Activated T-helper 17 cell treated with anti-CD3 and anti-CD28 coated beads, Interleukin-2, amount 50 U/mL, for 72 hours (primary cell): ENCODE measurements around the gene TRIM2. TPM values are rescaled to one million over a fixed set of nuclear protein-coding genes. Genes with fewer than 3 reads are reported as not detected.

Experiments used
- ATAC-seq: fragments of 150-1000 bp; cut with Tn5 transposase; replicated peaks from 2 replicates; pipeline ENCODE4 v1.10.0; 2021; ENCODE audit warnings: mild to moderate bottlenecking, moderate library complexity
- H3K27ac Mint-ChIP-seq: one replicate; pipeline ENCODE4 v1.8.0; 2022; ENCODE audit warnings: mixed read lengths
- H3K27me3 Mint-ChIP-seq: one replicate; pipeline ENCODE4 v1.8.0; 2022; ENCODE audit warnings: mixed read lengths
- H3K36me3 Mint-ChIP-seq: one replicate; pipeline ENCODE4 v1.8.0; 2022; ENCODE audit warnings: low read depth, mild to moderate bottlenecking, mixed read lengths
- H3K4me1 Mint-ChIP-seq: one replicate; pipeline ENCODE4 v1.8.0; 2022; ENCODE audit warnings: mixed read lengths
- H3K4me3 Mint-ChIP-seq: one replicate; pipeline ENCODE4 v1.8.0; 2022; ENCODE audit warnings: mild to moderate bottlenecking, mixed read lengths
- H3K9me3 Mint-ChIP-seq: one replicate; pipeline ENCODE4 v1.8.0; 2022; ENCODE audit warnings: mixed read lengths
- total RNA-seq, 2 donors: library from RNA; stranded (reverse); gene quantifications; one replicate each; pipeline ENCODE4 v1.2.3, GENCODE V29; 2022

TRIM2 gene
- total RNA-seq, 2 donors from 2014 or later = 1.0 to 1.6 TPM

DNA sequence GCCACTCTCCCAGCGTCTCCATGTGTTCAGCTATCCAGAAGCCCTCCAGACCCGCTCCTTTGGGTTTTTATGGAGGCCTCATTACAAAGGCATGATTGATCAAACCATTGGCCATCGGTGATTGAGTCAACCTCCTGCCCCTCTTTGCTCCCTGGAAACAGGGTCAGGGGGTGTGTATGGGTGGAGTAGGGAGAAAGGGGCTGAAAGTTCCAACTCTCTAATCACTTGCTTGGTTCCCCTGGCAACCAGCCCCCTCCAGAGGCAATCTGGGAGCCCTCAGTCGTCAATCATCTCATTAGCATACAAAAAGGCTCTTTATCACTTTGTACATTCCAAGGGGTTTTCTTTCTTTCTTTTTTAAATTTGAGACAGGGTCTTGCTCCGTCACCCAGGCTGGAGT lies 2.3 kb downstream of the TRIM2 start:
- ATAC-seq = no peak
- H3K27ac Mint-ChIP-seq = peak overlapping the region; percentile 74

DNA sequence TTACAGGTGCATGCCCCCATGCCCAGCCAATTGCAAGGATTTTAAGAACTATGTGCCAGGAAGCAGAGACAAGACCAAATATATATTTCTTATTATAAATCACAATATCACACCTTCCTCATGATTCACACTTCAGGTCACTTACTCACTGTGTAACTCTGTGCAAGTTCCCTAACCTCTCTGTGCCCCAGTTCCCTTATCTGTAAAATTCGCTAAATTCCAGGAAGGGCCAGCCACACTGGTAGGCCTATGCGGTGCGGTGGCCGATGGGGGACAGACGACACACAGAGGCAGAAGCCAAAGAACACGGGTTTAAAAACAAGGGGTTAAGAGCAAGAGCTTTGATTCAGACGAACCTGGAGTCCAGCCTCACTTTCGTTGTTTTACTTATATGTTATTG lies 2.8 kb downstream of the TRIM2 start:
- H3K9me3 Mint-ChIP-seq = no peaks in the 10 kb centered on the region
- no peaks in the 10 kb centered on the region for H3K36me3 Mint-ChIP-seq
- peak overlapping the region; percentile 52 for H3K4me3 Mint-ChIP-seq
- H3K27ac Mint-ChIP-seq = peak overlapping the region; percentile 74
- H3K4me1 Mint-ChIP-seq = peaks cover 9% of the 10 kb centered on the region
- ATAC-seq = peak; percentile 81
- no peaks in the 10 kb centered on the region for H3K27me3 Mint-ChIP-seq

More for the DNA sequence above, 2.3 kb downstream of the TRIM2 start:
- no peaks in the 10 kb centered on the region for H3K36me3 Mint-ChIP-seq
- peak overlapping the region; percentile 52 for H3K4me3 Mint-ChIP-seq
- no peaks in the 10 kb centered on the region for H3K27me3 Mint-ChIP-seq
- peaks cover 8% of the 10 kb centered on the region for H3K4me1 Mint-ChIP-seq
- H3K9me3 Mint-ChIP-seq = no peaks in the 10 kb centered on the region

DNA sequence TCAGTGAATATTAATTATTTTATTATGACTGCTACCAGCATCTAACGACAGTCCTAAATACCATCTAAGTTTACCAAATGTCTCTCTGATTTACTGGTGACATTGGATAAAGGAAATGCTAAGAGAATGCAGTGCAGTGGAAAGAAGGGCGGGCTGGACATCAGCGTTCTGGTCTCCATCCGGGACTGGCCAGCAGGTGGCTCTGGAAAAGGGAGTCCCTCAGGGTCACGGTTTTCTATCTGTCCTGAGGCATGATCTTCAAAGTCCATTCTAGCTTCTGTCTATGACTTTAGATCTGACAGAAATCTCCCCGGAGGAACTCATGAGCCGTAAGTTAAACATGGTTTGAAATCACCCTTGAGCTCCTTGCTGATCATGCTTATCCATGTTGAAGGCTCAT lies 3.3 kb downstream of the TRIM2 start:
- no peaks in the 10 kb centered on the region for H3K27me3 Mint-ChIP-seq
- H3K9me3 Mint-ChIP-seq = no peaks in the 10 kb centered on the region
- peaks cover 12% of the 10 kb centered on the region for H3K4me1 Mint-ChIP-seq
- peak overlapping the region; percentile 52 for H3K4me3 Mint-ChIP-seq
- H3K36me3 Mint-ChIP-seq = no peaks in the 10 kb centered on the region
- no peak for ATAC-seq
- H3K27ac Mint-ChIP-seq = no peak overlapping the region

DNA sequence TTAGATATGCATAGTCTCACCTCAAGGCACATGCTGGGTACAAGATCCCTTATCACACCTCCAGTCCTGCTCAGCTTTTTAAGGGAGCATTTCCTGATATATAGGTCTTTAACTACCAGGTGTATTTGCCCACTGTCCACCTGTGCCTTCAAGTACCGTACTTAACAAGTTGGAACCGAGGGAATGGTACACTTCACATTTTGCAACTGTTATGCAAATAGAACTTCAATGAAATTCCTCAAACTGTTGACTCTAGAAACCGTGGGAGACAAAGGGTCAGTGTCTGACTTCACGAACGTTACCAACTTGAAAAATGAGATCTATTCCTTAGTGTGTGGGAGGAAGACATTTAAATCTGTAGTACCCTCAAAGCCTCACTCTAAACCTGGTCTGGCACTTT lies 5.2 kb downstream of the TRIM2 start:
- H3K36me3 Mint-ChIP-seq = no peaks in the 10 kb centered on the region
- H3K27me3 Mint-ChIP-seq = no peaks in the 10 kb centered on the region
- H3K27ac Mint-ChIP-seq = no peak overlapping the region
- H3K4me1 Mint-ChIP-seq = peaks cover 12% of the 10 kb centered on the region
- no peak for ATAC-seq
- no peaks in the 10 kb centered on the region for H3K9me3 Mint-ChIP-seq
- H3K4me3 Mint-ChIP-seq = no peak overlapping the region

DNA sequence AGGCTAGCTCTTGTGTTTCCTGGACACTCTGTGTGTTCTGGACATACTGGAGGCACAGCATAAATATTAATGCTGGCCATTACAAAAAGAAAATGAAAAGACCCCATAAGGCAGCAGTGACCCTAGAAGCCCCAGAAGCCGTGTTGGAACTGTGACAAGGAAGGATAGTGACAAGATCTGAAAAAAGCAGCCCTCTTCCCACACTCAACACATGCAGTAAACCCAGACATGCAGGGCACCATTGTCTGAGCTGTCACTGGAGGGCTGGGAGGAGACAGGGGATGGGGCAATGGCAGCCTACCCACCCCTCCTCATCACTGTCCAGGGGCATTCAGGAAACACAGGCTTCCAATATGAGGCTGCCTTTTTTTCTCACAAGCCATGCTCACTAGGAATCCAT lies 6.5 kb downstream of the TRIM2 start:
- H3K9me3 Mint-ChIP-seq = no peaks in the 10 kb centered on the region
- H3K4me1 Mint-ChIP-seq = peaks cover 12% of the 10 kb centered on the region
- H3K36me3 Mint-ChIP-seq = no peaks in the 10 kb centered on the region
- no peak overlapping the region for H3K27ac Mint-ChIP-seq
- no peak for ATAC-seq
- no peak overlapping the region for H3K4me3 Mint-ChIP-seq
- H3K27me3 Mint-ChIP-seq = no peaks in the 10 kb centered on the region

DNA sequence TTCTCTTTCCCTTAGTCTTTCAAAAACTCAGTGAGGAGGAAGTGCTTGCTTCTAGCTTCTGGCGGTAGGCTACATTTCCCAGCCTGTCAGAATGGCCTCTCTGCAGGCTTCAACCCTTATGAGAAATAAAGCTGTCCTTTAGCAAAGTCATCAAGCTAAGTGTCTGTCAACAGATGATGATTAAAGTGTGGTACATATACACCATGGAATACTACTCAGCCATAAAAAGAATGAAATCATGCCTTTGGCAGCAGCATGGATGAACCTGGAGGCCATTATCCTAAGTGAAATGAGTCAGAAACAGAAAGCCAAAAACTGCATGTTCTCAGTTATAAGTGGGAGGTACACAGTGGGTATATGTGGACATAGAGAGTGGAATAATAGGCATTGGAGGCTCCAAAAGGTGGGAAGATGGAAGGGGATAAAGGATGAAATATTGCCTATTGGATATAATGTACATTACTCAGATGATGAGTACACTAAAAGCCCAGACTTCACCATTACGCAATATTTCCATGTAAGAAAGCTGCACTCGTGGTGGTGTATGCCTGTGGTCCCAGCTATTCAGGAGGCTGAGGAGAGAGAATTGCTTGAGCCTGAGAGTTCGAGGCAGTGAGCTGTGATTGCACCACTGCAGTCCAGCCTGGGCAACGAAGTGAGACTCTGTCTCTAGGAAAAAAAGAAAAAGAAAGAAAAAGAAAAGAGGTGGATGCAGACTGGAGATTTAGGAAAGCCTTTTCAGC lies 7.9 kb downstream of the TRIM2 start:
- ATAC-seq = no peak
- H3K4me3 Mint-ChIP-seq = no peak overlapping the region
- no peaks in the 10 kb centered on the region for H3K9me3 Mint-ChIP-seq
- peaks cover 8% of the 10 kb centered on the region for H3K4me1 Mint-ChIP-seq
- no peak overlapping the region for H3K27ac Mint-ChIP-seq
- no peaks in the 10 kb centered on the region for H3K27me3 Mint-ChIP-seq
- H3K36me3 Mint-ChIP-seq = no peaks in the 10 kb centered on the region

DNA sequence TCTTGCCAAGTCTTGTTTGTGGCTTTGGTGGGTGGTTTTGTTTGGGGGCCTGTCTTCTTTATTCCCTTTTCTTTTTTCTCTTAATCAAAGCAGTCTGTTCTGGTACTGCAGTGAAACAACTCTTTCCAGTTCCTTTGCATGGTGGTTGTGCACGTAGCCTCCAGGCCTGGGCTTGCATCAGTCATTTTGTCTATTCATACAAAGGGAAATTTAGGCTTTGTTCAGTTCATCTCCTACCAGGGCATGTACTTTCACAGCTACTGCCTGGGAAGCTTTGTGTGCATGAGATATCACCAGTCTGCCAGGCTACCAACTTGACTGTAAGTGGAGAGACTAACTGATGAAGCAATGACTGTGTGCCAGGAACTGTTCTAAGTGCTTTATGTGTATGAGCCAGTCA lies 8.5 kb downstream of the TRIM2 start:
- no peak overlapping the region for H3K4me3 Mint-ChIP-seq
- H3K36me3 Mint-ChIP-seq = no peaks in the 10 kb centered on the region
- H3K9me3 Mint-ChIP-seq = no peaks in the 10 kb centered on the region
- ATAC-seq = peak; percentile 23
- no peaks in the 10 kb centered on the region for H3K27me3 Mint-ChIP-seq
- no peak overlapping the region for H3K27ac Mint-ChIP-seq
- peaks cover 9% of the 10 kb centered on the region for H3K4me1 Mint-ChIP-seq

DNA sequence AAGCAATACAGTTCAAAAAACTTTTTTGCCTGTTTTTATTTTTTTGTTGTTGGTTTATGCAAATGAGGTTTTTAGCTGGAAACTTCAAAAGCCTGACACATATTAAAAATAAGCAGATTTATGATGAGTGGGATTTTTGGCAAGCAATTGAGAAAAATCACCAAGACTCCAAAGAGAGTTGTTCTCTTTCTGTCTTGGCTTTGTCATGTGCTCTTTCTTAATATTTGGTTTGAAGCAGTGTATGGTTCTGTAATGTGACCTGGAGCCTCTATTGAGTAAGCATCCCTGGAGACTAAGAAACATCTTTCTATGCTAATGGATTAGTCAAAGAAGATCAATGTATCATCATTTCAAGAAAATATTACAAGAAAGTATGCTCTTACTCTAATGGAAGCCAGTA lies 11.7 kb downstream of the TRIM2 start:
- H3K4me1 Mint-ChIP-seq = peaks cover 9% of the 10 kb centered on the region
- H3K4me3 Mint-ChIP-seq = no peak overlapping the region
- no peaks in the 10 kb centered on the region for H3K36me3 Mint-ChIP-seq
- no peaks in the 10 kb centered on the region for H3K27me3 Mint-ChIP-seq
- no peaks in the 10 kb centered on the region for H3K9me3 Mint-ChIP-seq
- H3K27ac Mint-ChIP-seq = no peak overlapping the region
- no peak for ATAC-seq

DNA sequence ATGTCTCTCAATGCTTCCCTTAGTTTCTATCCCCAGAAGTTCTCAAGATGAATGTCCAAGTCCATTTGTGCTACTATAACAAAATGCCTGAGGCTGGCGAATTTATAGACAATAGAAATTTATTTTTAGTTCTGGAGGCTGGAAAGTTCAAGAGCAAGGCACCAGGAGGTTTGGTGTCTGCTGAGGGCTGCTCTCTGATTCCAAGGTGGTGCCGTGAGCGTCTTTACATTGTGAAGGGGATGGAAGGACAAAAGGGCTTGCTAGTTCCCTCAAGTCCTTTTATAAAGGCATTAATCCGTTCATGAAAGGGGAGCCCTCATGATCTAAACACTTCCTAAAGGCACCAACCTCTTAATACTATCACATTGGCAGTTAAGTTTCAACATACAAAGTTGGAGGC lies 12.3 kb downstream of the TRIM2 start:
- Mint-ChIP-seq H3K36me3 (no peaks in the 10 kb centered on the region), H3K27ac (no peak overlapping the region), H3K27me3 (no peaks in the 10 kb centered on the region), H3K4me1 (peaks cover 9% of the 10 kb centered on the region), H3K4me3 (no peak overlapping the region), H3K9me3 (no peaks in the 10 kb centered on the region)
- no peak for ATAC-seq

DNA sequence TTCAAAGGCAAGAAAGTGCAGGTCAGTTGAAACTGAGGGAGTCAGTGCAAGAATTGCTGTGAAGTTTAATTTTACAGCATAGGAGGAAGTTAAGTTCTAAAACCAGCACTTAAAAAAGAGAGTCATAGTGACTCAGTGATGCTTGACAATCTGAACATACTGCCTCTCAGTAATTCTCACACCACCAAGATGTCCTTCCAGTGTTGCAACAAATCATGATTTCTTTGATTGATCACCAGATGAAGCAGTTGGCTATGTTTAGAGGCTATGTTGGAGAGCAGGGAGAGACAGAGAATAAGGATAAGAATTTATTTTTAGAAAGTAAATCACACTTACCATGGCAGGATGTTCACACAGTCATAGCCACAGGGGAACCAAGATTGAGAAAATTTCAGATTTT lies 13.2 kb downstream of the TRIM2 start:
- H3K4me1 Mint-ChIP-seq = peaks cover 5% of the 10 kb centered on the region
- no peaks in the 10 kb centered on the region for H3K36me3 Mint-ChIP-seq
- H3K27me3 Mint-ChIP-seq = no peaks in the 10 kb centered on the region
- no peaks in the 10 kb centered on the region for H3K9me3 Mint-ChIP-seq
- H3K4me3 Mint-ChIP-seq = no peak overlapping the region
- no peak for ATAC-seq
- H3K27ac Mint-ChIP-seq = no peak overlapping the region

DNA sequence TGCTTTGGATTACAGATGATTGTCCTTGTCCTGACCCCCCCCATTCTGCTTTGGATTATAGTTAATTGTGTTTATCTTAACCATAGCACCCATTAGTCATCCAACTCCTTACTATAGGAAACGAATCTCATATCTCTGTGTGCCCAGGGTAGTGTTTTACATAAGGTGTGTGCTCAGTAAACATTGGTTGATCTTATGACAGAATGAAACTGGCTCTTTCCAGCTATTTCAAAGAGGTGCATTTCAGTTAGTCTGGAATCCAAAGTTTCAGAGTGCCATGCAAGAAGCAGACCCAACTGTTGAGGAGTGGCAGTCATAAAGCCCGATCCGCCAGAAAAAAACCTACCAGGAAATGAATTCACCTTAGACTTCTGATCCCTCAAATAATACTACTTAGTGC lies 14.7 kb downstream of the TRIM2 start:
- no peak for ATAC-seq
- Mint-ChIP-seq H3K9me3 (no peaks in the 10 kb centered on the region), H3K4me1 (peaks cover 6% of the 10 kb centered on the region), H3K4me3 (no peak overlapping the region), H3K27ac (no peak overlapping the region), H3K27me3 (no peaks in the 10 kb centered on the region), H3K36me3 (no peaks in the 10 kb centered on the region)

DNA sequence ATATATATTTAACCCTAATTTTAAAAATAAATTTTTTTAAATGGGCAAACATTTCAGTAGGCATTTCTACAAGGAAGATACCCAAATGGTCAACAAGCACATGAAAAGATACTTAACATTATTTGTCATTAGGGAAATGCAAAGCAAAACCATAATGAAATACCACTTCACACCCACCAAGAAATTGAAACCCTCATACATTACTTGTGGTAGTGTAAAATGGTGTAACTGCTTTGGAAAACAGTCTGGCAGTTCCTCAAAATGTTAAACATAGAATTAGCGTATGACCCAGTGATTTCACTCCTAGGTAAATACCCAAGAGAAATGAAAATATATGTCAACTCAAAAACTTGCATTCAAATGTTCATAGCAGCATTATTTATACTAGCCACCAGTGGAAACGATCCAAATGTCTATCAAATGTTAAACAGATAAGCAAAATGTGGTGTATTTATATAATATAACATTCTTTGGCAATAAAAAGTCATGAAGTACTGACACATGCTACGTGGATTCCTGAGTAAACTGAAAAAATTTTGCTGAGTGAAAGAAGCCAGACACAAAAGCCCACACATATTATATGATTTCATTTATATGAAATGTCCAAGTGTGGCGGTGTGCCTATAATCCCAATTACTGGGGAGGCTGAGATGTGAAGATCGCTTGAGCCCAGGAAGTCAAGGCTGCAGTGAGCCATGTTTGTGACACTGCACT lies 16.6 kb downstream of the TRIM2 start:
- no peak overlapping the region for H3K27ac Mint-ChIP-seq
- H3K27me3 Mint-ChIP-seq = no peaks in the 10 kb centered on the region
- H3K9me3 Mint-ChIP-seq = no peaks in the 10 kb centered on the region
- peak overlapping the region; percentile 86 for H3K4me3 Mint-ChIP-seq
- ATAC-seq = no peak
- peaks cover 21% of the 10 kb centered on the region for H3K4me1 Mint-ChIP-seq
- no peaks in the 10 kb centered on the region for H3K36me3 Mint-ChIP-seq

DNA sequence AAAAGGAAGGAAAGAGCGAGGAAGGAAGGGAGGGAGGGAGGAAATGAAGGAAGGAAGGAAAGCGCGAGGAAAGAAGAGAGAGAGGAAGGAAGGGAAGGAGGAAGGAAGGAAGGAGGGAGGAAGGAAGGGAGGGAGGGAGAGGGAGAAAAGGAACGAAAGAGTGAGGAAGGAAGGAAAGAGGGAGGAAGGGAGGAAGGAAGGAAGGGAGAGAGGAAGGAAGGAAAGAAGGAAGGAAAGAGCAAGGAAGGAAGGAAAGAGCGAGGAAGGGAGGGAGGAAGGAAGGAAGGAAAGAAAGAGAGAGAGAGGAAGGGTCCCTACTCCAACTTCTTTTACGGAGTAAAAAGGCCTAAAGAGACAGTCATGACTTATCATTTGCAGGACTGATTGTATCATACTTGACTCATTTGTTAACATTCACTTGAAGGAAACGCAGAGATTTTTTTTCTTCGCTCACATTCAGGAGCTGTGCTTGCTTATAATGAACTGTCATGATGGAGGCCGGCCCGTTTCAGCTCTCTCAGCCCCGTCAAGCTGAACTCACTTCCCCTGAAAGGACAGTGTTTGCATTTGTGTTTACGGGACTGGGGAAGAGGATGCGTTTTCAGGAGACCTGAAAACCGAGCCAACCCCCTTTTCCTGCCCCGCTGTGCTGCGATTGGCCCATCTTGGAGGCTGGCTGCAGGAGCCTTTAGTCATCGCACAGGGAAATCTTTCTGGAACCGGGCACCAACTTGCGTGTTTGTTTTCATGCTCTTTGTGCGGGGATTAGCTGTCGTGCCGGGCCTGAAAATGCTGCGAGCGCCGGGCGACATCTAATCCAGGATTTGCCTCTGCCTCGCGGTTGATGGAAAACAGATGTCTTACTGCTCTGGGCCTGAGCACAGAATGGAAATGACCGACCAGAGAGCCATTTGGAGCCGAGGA lies 17.8 kb downstream of the TRIM2 start:
- Mint-ChIP-seq H3K4me1 (peaks cover 20% of the 10 kb centered on the region), H3K36me3 (no peaks in the 10 kb centered on the region), H3K9me3 (no peaks in the 10 kb centered on the region), H3K27ac (peak overlapping the region; percentile 65), H3K4me3 (peak overlapping the region; percentile 86), H3K27me3 (no peaks in the 10 kb centered on the region)
- peak; percentile 72 for ATAC-seq

DNA sequence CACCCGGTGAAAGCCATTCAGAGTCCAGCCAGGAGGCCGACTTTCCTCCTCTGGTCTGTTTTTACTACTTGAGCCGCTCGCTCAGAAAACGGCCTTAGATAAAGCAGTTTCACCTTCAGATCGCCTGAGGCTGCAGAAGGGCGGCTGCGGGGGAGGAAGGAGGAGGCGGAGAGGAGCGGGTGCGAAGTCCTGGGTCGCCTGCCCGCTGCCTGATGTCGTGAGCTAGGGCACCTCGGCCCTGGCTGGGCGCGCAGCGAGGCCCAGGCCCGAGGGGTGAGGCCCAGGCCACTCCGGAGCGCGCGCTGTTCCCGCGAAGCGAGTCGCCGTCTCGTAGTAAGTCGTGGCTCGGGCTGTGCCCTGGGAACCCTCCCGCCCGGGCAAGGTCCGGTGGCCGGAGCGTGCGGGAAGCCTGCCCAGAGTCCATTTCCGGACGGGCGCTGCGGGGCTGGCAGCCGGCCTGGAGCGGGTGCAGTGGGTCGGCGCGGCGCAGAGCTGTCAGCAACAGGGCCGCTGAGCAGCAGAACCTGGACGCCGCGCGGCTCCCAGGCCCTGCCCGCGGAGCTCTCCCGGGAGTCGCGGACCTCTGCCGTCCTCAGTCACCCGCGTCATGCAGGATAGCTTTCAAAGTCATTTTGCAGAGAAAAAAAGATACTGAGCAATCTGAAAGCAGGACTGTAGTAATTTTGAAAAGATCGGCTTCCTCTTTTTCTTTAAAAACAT lies 18.6 kb downstream of the TRIM2 start:
- H3K9me3 Mint-ChIP-seq = no peaks in the 10 kb centered on the region
- peak overlapping the region; percentile 65 for H3K27ac Mint-ChIP-seq
- peak; percentile 69 for ATAC-seq
- H3K4me3 Mint-ChIP-seq = peak overlapping the region; percentile 86
- no peaks in the 10 kb centered on the region for H3K36me3 Mint-ChIP-seq
- peaks cover 18% of the 10 kb centered on the region for H3K4me1 Mint-ChIP-seq
- H3K27me3 Mint-ChIP-seq = no peaks in the 10 kb centered on the region
